Kidney epithelial cell (primary cell): ENCODE data around the gene MAGI3. TPM values are rescaled to one million over a fixed set of nuclear protein-coding genes. Genes with fewer than 3 reads are reported as not detected.
"Not testable (repeated sequence)": the region's sequence is repeated elsewhere in the genome, so short reads cannot be mapped to it uniquely, and the experiment has no call there.

Experiments used
- DNase-seq: peaks from one replicate; pipeline ENCODE4 v3.0.0-alpha.2; 2010; ENCODE audit warnings: low read depth
- H3K27me3 ChIP-seq: 2 replicates; pipeline ENCODE4 v1.6.0; 2011; ENCODE audit warnings: low read length; ENCODE audit not compliant: control insufficient read depth, insufficient read depth
- H3K36me3 ChIP-seq: 2 replicates; pipeline ENCODE4 v1.5.1; 2011; ENCODE audit warnings: low read length; ENCODE audit not compliant: control insufficient read depth, insufficient read depth
- H3K4me3 ChIP-seq: 2 replicates; pipeline ENCODE4 v1.5.1; 2011; ENCODE audit warnings: low read depth, mild to moderate bottlenecking, control low read depth, low read length
- CTCF ChIP-seq: IDR thresholded peaks from 2 replicates; pipeline ENCODE4 v1.5.1; 2011; ENCODE audit warnings: mild to moderate bottlenecking, moderate library complexity, low read length, control low read depth, inconsistent platforms; ENCODE audit not compliant: insufficient read depth, poor library complexity, severe bottlenecking
- total RNA-seq: library from RNA; depleted of rRNA; stranded (reverse); fragments of >200 nt; gene quantifications from 2 replicates; pipeline ENCODE4 v1.2.3, GENCODE V29; 2015

The MAGI3 gene
- total RNA-seq, 1 donor from 2014 or later: 3.7 TPM

GRCh38 chr1:113508364-113509164 is 118.2 kb downstream of the MAGI3 start:
- TF ChIP-seq CTCF: no peak

GRCh38 chr1:113509766-113510165 is 119.5 kb downstream of the MAGI3 start:
- H3K4me3 ChIP-seq, DNase-seq, H3K36me3 ChIP-seq: not testable (repeated sequence)

More at GRCh38 chr1:113508364-113509164, 118.2 kb downstream of the MAGI3 start:
- DNase-seq: no peak
- Histone ChIP-seq H3K27me3 (no peaks in the 10 kb centered on the region), H3K36me3 (no peaks in the 10 kb centered on the region), H3K4me3 (no peak overlapping the region)

GRCh38 chr1:113511269-113511668 is 121.0 kb downstream of the MAGI3 start:
- Histone ChIP-seq H3K36me3 (no peaks in the 10 kb centered on the region), H3K4me3 (no peak overlapping the region), H3K27me3 (no peaks in the 10 kb centered on the region)
- TF ChIP-seq CTCF: no peak
- DNase-seq: no peak

More at GRCh38 chr1:113509766-113510165, 119.5 kb downstream of the MAGI3 start:
- H3K27me3 ChIP-seq: not testable (repeated sequence)

- TF ChIP-seq CTCF: no peak
- H3K4me3 ChIP-seq: no peak overlapping the region
- DNase-seq: no peak
- no peaks in the 10 kb centered on the region for H3K36me3 ChIP-seq
- H3K27me3 ChIP-seq: no peaks in the 10 kb centered on the region
Observed at GRCh38 chr1:113515498-113515897, 125.2 kb downstream of the MAGI3 start.

GRCh38 chr1:113517346-113517745 is 127.0 kb downstream of the MAGI3 start:
- no peaks in the 10 kb centered on the region for H3K27me3 ChIP-seq
- TF ChIP-seq CTCF: no peak

GRCh38 chr1:113517983-113518382 is 127.7 kb downstream of the MAGI3 start:
- Histone ChIP-seq H3K4me3 (no peak overlapping the region), H3K36me3 (no peaks in the 10 kb centered on the region), H3K27me3 (no peaks in the 10 kb centered on the region)
- TF ChIP-seq CTCF: no peak
- no peak for DNase-seq

More at GRCh38 chr1:113517346-113517745, 127.0 kb downstream of the MAGI3 start:
- Histone ChIP-seq H3K36me3 (no peaks in the 10 kb centered on the region), H3K4me3 (no peak overlapping the region)
- no peak for DNase-seq
